Activated CD8-positive, alpha-beta T cell treated with anti-CD3 and anti-CD28 coated beads for 36 hours (primary cell): ENCODE measurements around the gene MOCS1. TPM values are rescaled to one million over a fixed set of nuclear protein-coding genes. Genes with fewer than 3 reads are reported as not detected.

Experiments used
- ATAC-seq: fragments of 200-7000 bp; cut with Tn5 transposase; one replicate; pipeline ENCODE4 v1.10.0; 2021; ENCODE audit warnings: mild to moderate bottlenecking, moderate library complexity
- CTCF ChIA-PET: fragments of 350-600 bp; sonication (Branson Sonifier 250); formaldehyde crosslinking; loops from one replicate; lab custom pipeline; 2021; ENCODE audit warnings: antibody characterized with exemption; lab: Charles Lee
- POLR2A ChIA-PET: fragments of 350-600 bp; sonication (Branson Sonifier 250); formaldehyde crosslinking; loops from one replicate; lab custom pipeline; 2021; ENCODE audit warnings: antibody characterized with exemption; lab: Charles Lee
- DNase-seq: peaks from one replicate; pipeline ENCODE4 v3.0.0-alpha.2; 2020
- H3K27ac Mint-ChIP-seq: one replicate; pipeline ENCODE4 v1.8.0; 2021; ENCODE audit warnings: mild to moderate bottlenecking, mixed read lengths
- H3K27me3 Mint-ChIP-seq: one replicate; pipeline ENCODE4 v1.8.0; 2021; ENCODE audit warnings: mixed read lengths
- H3K36me3 Mint-ChIP-seq: one replicate; pipeline ENCODE4 v1.8.0; 2021; ENCODE audit warnings: low read depth, mixed read lengths
- H3K4me1 Mint-ChIP-seq: one replicate; pipeline ENCODE4 v1.8.0; 2021; ENCODE audit warnings: low read depth, mixed read lengths
- H3K4me3 Mint-ChIP-seq: one replicate; pipeline ENCODE4 v1.8.0; 2021; ENCODE audit warnings: mild to moderate bottlenecking, moderate library complexity, mixed read lengths
- H3K9me3 Mint-ChIP-seq: one replicate; pipeline ENCODE4 v1.8.0; 2021; ENCODE audit warnings: mixed read lengths
- intact Hi-C: fragments of 100-400 bp; cut with micrococcal nuclease; formaldehyde crosslinking; loops from one replicate; pipeline ENCODE4 v1.10.0; 2022
- total RNA-seq, 2 experiments: library from RNA; stranded (reverse); gene quantifications; one replicate each; pipeline ENCODE4 v1.2.3, GENCODE V29; 2021
- TF ChIP-seq, protein P1 (sequence below): fragments of 200-600 bp; IDR thresholded peaks from one replicate; pipeline ENCODE4 v1.8.0; 2022; ENCODE audit warnings: antibody characterized with exemption, mild to moderate bottlenecking

The MOCS1 gene
- total RNA-seq, 2 experiments from 2014 or later = 1.5 to 1.8 TPM

DNA sequence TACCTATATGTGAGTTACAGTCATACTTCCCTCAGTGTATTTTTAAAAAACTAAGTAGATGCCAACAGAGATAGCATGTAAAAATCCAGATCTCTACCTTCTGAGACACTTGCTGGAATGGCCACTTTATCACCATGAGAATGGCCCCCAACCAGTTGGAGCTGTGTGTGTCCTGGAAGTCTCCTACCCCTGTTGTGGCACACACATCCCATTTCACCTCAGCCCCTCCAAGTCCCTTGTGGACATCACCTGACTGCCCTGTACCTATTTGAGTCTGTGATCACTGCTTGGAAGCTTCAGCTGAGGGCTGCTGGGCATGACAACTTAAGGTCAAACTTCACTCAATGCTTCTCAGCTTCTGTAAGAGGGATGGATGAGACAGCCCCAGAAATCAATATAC, 24.1 kb downstream of the MOCS1 start:
- TF ChIP-seq, protein P1, sequence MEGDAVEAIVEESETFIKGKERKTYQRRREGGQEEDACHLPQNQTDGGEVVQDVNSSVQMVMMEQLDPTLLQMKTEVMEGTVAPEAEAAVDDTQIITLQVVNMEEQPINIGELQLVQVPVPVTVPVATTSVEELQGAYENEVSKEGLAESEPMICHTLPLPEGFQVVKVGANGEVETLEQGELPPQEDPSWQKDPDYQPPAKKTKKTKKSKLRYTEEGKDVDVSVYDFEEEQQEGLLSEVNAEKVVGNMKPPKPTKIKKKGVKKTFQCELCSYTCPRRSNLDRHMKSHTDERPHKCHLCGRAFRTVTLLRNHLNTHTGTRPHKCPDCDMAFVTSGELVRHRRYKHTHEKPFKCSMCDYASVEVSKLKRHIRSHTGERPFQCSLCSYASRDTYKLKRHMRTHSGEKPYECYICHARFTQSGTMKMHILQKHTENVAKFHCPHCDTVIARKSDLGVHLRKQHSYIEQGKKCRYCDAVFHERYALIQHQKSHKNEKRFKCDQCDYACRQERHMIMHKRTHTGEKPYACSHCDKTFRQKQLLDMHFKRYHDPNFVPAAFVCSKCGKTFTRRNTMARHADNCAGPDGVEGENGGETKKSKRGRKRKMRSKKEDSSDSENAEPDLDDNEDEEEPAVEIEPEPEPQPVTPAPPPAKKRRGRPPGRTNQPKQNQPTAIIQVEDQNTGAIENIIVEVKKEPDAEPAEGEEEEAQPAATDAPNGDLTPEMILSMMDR = no peak
- POLR2A ChIA-PET = interaction anchor here (0.7 kb wide), 1 partner anchor 355 kb away, joined by 3 read pairs; no protein-coding TSS in a partner anchor
- intact Hi-C loops = no loop called here
- Mint-ChIP-seq H3K4me1 (no peaks in the 10 kb centered on the region), H3K9me3 (no peaks in the 10 kb centered on the region), H3K27ac (no peak overlapping the region), H3K4me3 (no peak overlapping the region), H3K36me3 (peaks cover 2% of the 10 kb centered on the region), H3K27me3 (no peaks in the 10 kb centered on the region)
- no peak for DNase-seq
- CTCF ChIA-PET = no interaction called here
- ATAC-seq = no peak

DNA sequence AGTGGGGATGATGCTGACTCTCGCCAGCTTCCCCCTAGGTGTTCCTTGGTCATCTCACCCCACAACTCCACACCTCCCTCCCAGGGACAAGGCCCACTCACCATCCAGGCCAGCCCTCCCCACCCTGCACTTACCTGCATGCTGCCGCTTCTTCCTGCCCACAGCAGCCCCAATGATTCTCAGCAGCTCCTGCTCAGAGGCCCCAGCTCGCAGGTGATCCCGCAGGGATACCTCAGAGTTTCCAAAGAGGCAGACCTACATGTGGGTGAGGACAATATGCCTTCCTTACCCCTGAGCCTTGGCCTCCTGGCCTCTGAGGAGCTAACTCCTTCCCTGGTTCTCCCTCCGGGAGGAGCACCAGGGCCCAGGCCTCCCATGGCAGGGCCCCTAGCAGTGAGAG, 24.6 kb downstream of the MOCS1 start:
- ATAC-seq (no peak), DNase-seq (no peak)
- Mint-ChIP-seq H3K27me3 (no peaks in the 10 kb centered on the region), H3K4me1 (no peaks in the 10 kb centered on the region), H3K36me3 (no peaks in the 10 kb centered on the region), H3K4me3 (no peak overlapping the region), H3K9me3 (no peaks in the 10 kb centered on the region), H3K27ac (no peak overlapping the region)
- TF ChIP-seq, protein P1 = no peak
- intact Hi-C loops = no loop called here
- ChIA-PET POLR2A (interaction anchor here (0.7 kb wide), 1 partner anchor 355 kb away, joined by 3 read pairs; no protein-coding TSS in a partner anchor), CTCF (no interaction called here)

DNA sequence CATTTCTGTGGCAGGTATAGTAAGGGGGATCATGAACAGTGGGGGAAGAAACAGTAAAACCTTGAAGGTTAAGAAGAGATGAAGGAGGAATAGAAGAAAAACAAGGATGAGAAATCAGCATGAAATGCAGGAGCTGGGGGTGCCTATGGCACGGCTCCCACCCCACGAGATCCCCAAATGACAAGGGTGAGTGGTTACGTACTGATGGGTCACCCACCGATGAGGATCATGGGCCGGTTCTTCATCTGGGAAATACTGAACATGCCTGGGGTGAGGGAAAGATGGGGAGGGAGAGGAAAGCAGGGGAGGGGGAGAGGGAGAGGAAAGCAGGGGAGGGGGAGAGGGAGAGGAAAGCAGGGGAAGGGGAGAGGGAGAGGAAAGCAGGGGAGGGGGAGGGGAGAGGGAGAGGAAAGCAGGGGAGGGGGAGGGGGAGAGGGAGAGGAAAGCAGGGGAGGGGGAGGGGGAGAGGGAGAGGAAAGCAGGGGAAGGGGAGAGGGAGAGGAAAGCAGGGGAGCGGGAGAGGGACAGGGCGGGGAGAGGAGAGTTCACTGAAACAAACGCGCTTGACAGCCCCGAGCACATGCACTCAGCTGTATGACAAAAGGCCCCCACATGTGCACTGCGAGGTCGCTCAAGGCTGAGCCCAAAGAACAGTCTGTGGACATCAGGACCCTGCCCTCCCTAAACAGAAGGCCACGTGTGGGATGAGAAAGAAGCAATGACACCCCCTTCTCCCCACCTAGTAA, 25.3 kb downstream of the MOCS1 start:
- TF ChIP-seq, protein P1 = no peak
- DNase-seq = no peak
- intact Hi-C loops = no loop called here
- H3K9me3 Mint-ChIP-seq = no peaks in the 10 kb centered on the region
- H3K27ac Mint-ChIP-seq = no peak overlapping the region
- H3K4me3 Mint-ChIP-seq = no peak overlapping the region
- no peak for ATAC-seq
- POLR2A ChIA-PET = interaction anchor here (0.7 kb wide), 1 partner anchor 356 kb away, joined by 3 read pairs; no protein-coding TSS in a partner anchor
- CTCF ChIA-PET = no interaction called here
- H3K36me3 Mint-ChIP-seq = no peaks in the 10 kb centered on the region
- no peaks in the 10 kb centered on the region for H3K4me1 Mint-ChIP-seq
- H3K27me3 Mint-ChIP-seq = no peaks in the 10 kb centered on the region

DNA sequence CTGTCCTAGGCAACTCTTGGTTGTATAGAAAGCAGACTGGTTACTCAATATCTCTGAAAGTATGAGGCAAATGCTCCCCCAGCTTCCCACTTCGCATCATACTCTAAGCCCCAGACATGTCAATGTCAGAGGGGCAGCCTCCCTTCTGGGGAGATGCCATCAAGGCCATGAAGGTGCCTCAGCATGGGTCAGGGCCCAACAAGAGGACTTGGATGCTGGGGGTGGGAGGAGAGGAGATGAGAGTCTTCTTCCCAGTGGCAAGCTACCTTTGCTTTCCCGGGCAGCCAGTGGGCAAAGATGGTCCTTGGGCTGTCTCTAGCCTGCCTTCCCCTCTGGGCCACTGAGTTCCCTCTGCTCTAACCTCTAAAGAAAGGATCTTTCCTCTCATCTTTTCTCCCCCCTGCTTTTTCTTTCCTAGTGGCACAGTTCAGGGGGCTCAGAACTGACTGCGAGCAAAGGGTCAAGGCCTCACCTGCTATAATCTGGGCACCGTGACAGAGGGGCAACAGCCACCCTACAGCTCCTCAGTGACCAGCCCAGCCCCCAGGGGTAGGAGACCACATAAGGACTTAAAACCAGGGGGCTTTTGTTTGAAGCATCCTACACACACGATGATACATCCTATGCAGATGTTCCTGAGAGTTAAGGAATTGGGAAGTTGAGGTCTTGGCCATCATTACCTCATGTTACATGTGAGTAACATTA, 26.2 kb downstream of the MOCS1 start:
- CTCF ChIA-PET = no interaction called here
- no peak for DNase-seq
- H3K4me1 Mint-ChIP-seq = no peaks in the 10 kb centered on the region
- H3K36me3 Mint-ChIP-seq = no peaks in the 10 kb centered on the region
- intact Hi-C loops = no loop called here
- no peak overlapping the region for H3K4me3 Mint-ChIP-seq
- H3K9me3 Mint-ChIP-seq = no peaks in the 10 kb centered on the region
- POLR2A ChIA-PET = no interaction called here
- no peak for ATAC-seq
- H3K27me3 Mint-ChIP-seq = no peaks in the 10 kb centered on the region
- TF ChIP-seq, protein P1 = no peak
- H3K27ac Mint-ChIP-seq = no peak overlapping the region

DNA sequence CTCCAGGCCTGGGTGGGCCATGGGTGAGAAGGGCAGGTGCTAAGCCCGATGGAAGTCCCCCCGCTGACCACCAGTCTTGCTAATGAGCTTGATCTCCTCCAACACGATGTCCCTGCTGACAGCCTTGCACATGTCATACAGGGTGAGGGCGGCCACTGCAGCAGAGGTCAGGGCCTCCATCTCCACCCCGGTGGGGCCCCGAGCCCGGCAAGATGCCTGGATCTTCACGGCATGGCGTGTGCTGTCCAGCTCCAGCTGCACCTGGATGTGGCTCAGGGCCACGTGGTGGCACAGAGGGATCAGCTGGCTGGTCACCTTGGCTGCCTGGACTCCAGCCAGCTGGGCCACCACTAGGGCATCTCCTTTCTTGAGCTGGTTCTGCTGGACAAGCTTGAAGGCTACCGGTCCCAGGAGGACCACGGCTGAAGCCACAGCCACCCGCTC, 27.9 kb downstream of the MOCS1 start:
- no peak overlapping the region for H3K27ac Mint-ChIP-seq
- intact Hi-C loops = no loop called here
- ATAC-seq (no peak), DNase-seq (no peak)
- no peaks in the 10 kb centered on the region for H3K4me1 Mint-ChIP-seq
- POLR2A ChIA-PET = no interaction called here
- no peaks in the 10 kb centered on the region for H3K27me3 Mint-ChIP-seq
- H3K4me3 Mint-ChIP-seq = no peak overlapping the region
- no peaks in the 10 kb centered on the region for H3K9me3 Mint-ChIP-seq
- TF ChIP-seq, protein P1 = no peak
- CTCF ChIA-PET = no interaction called here
- no peaks in the 10 kb centered on the region for H3K36me3 Mint-ChIP-seq
